Measurements from ENCODE around the gene GGA1. TPM values are rescaled to one million over a fixed set of nuclear protein-coding genes. Genes with fewer than 3 reads are reported as not detected.

GGA1 gene
- total and polyA plus RNA-seq, 9 of the 15 experiments (the other 6 are each of a cell fraction or from before 2014, with no cell fraction given): 1.5 to 69.5 (median 31.6) TPM

GRCh38 chr22:37635157-37635556 lies 26.5 kb downstream of the GGA1 start:
- DNase-seq (ENCODE audit: extremely low read depth in 1 of 4, low spot score in 3 of 4): no peak
- intact Hi-C loops (cut with micrococcal nuclease) (no loop called here), in situ Hi-C loops (cut with MboI) (no loop called here)
- Histone ChIP-seq H3K79me2 (ENCODE audit: control insufficient read depth, insufficient read depth, low read length) (peaks cover 4% of the 10 kb centered on the region), H3K27ac (ENCODE audit: extremely low read depth, low read depth, low read length) (no peak overlapping the region), H3K4me2 (ENCODE audit: insufficient read depth, low read length) (no peak overlapping the region), H3K4me1 (replicated peaks in 1 of 2; ENCODE audit: control insufficient read depth in 2 of 2, insufficient read depth in 2 of 2, low read length in 2 of 2) (peaks cover 40 to 83% of the 10 kb centered on the region in 2 experiments), H3K36me3 (ENCODE audit: control insufficient read depth, insufficient read depth, low read length) (peaks cover 20% of the 10 kb centered on the region; the same call in 2 of the 3 replicates), H3K27me3 (ENCODE audit: control insufficient read depth in 2 of 2, insufficient read depth in 2 of 2, low read length in 2 of 2) (no peaks in the 10 kb centered on the region), H3K9me1 (ENCODE audit: control insufficient read depth, insufficient read depth, low read length) (no peaks in the 10 kb centered on the region), H2AFZ (ENCODE audit: low read depth, low read length) (no peak overlapping the region), H3K9ac (ENCODE audit: insufficient read depth in 1 of 2, low read depth in 2 of 2, low read length in 2 of 2) (peak overlapping the region in 1 of 2 experiments; percentile 61; a peak in 1 of 4 replicates), H3K9me3 (replicated peaks; ENCODE audit: control insufficient read depth, insufficient read depth, low read depth, low read length) (no peaks in the 10 kb centered on the region), H3K4me3 (no peak overlapping the region), H4K20me1 (replicated peaks; ENCODE audit: control insufficient read depth, insufficient read depth, low read length) (no peaks in the 10 kb centered on the region)
- CTCF ChIA-PET (ENCODE audit: low intra/inter-chr PET ratio): no interaction called here
- BruUV-seq (replicated peaks): no TSS peak
- WGBS (ENCODE audit: insufficient coverage, low coverage, missing lambda C conversion rate): 90% methylated on average over 7 of the region's 7 CpGs
- POLR2A ChIA-PET: interaction anchor here (0.7 to 1.6 kb wide), 2 partner anchors 9 to 26 kb away, joined by 5 read pairs; no protein-coding TSS in a partner anchor
- no peak for FAIRE-seq
- TF ChIP-seq POLR2G (IDR thresholded peaks at IDR 0.05; ENCODE audit: low read depth, low read length) (0 out of 2 replicates have a peak, but pooled peaks have one; percentile 20), CHD7 (IDR thresholded peaks at IDR 0.05; ENCODE audit: low read depth, low read length) (no peak), ELF4 (CRISPR knock-in tag; IDR thresholded peaks at IDR 0.05) (no peak), NFIX (CRISPR knock-in tag; IDR thresholded peaks at IDR 0.05; ENCODE audit: low read depth) (no peak), RAD51 (IDR thresholded peaks at IDR 0.05; ENCODE audit: borderline replicate concordance, low read depth) (no peak), ETV5 (CRISPR knock-in tag; IDR thresholded peaks at IDR 0.05; ENCODE audit: low read depth) (no peak)
- ATAC-seq: no peak

All from K562 (cell line).